Measurements from ENCODE around the gene GPRIN1.
"Not testable (repeated sequence)": the region's sequence is repeated elsewhere in the genome, so short reads cannot be mapped to it uniquely, and the experiment has no call there.

GPRIN1 gene

GRCh38 chr5:176574297-176574591, 35.7 kb downstream of the GPRIN1 start:
- DNase-seq (ENCODE audit: low read depth): no peak

- no peak for DNase-seq (ENCODE audit: low read depth)
Observed at GRCh38 chr5:176573564-176574296, 36.2 kb downstream of the GPRIN1 start.

GRCh38 chr5:176570044-176570443, 39.9 kb downstream of the GPRIN1 start:
- DNase-seq (ENCODE audit: low read depth): no peak

GRCh38 chr5:176568657-176569056, 41.3 kb downstream of the GPRIN1 start:
- no peak for DNase-seq (ENCODE audit: low read depth)

GRCh38 chr5:176565760-176566288, 44.1 kb downstream of the GPRIN1 start:
- no peak for DNase-seq (ENCODE audit: low read depth)

GRCh38 chr5:176564002-176564401, 46.0 kb downstream of the GPRIN1 start:
- DNase-seq (ENCODE audit: low read depth): no peak

- no peak for DNase-seq (ENCODE audit: low read depth)
Observed at GRCh38 chr5:176562189-176562588, 47.8 kb downstream of the GPRIN1 start.

- DNase-seq (ENCODE audit: low read depth): no peak
Observed at GRCh38 chr5:176561259-176561658, 48.7 kb downstream of the GPRIN1 start.

- DNase-seq (ENCODE audit: low read depth): no peak
Observed at GRCh38 chr5:176560364-176560763, 49.6 kb downstream of the GPRIN1 start.

GRCh38 chr5:176559683-176560082, 50.3 kb downstream of the GPRIN1 start:
- no peak for DNase-seq (ENCODE audit: low read depth)

GRCh38 chr5:176557846-176558245, 52.1 kb downstream of the GPRIN1 start:
- no peak for DNase-seq (ENCODE audit: low read depth)

- no peak for DNase-seq (ENCODE audit: low read depth)
Observed at GRCh38 chr5:176553260-176554085, 56.5 kb downstream of the GPRIN1 start.

- no peak for DNase-seq (ENCODE audit: low read depth)
Observed at GRCh38 chr5:176552332-176552869, 57.6 kb downstream of the GPRIN1 start.

GRCh38 chr5:176550937-176551336, 59.0 kb downstream of the GPRIN1 start:
- not testable (repeated sequence) for DNase-seq (ENCODE audit: low read depth)

GRCh38 chr5:176550275-176550831, 59.6 kb downstream of the GPRIN1 start:
- DNase-seq (ENCODE audit: low read depth): no peak

GRCh38 chr5:176549871-176550270, 60.1 kb downstream of the GPRIN1 start:
- DNase-seq (ENCODE audit: low read depth): no peak

- no peak for DNase-seq (ENCODE audit: low read depth)
Observed at GRCh38 chr5:176548967-176549444, 61.0 kb downstream of the GPRIN1 start, which contains the start of gene CDHR2. Gene CDHR2, plus strand, starts transcription at chr5:176549342. Its CDS starts 16,011 bp downstream, at chr5:176565353.

- no peak for DNase-seq (ENCODE audit: low read depth)
Observed at GRCh38 chr5:176547802-176548201, 62.2 kb downstream of the GPRIN1 start.
